DND-41 (cell line): ENCODE data around the gene CCBE1.

Source experiments
- ATAC-seq: fragments of 200-7000 bp; cut with Tn5 transposase; 3 replicates; pipeline ENCODE4 v1.9.1; 2021; ENCODE audit warnings: low read depth; ENCODE audit not compliant: insufficient read depth
- DNase-seq: peaks from one replicate; pipeline ENCODE4 v3.0.0-alpha.2; 2020
- H2AFZ ChIP-seq: 2 replicates; pipeline ENCODE4 v1.6.0; 2012; ENCODE audit warnings: low read depth, low read length
- H3K27ac ChIP-seq: 2 replicates; pipeline ENCODE4 v1.5.1; 2012; ENCODE audit warnings: low read length, inconsistent platforms
- H3K27me3 ChIP-seq: fragments of 200-600 bp; sonication (generic); 2 replicates; pipeline ENCODE4 v1.6.0; 2012; ENCODE audit warnings: low read length, mild to moderate bottlenecking, inconsistent platforms; ENCODE audit not compliant: insufficient read depth, poor library complexity
- H3K36me3 ChIP-seq: 2 replicates; pipeline ENCODE4 v1.5.1; 2012; ENCODE audit warnings: low read length, inconsistent platforms; ENCODE audit not compliant: insufficient read depth
- H3K4me1 ChIP-seq: 2 replicates; pipeline ENCODE4 v1.5.1; 2012; ENCODE audit warnings: mild to moderate bottlenecking, low read length; ENCODE audit not compliant: insufficient read depth
- H3K4me2 ChIP-seq: 2 replicates; pipeline ENCODE4 v1.6.0; 2012; ENCODE audit warnings: mild to moderate bottlenecking, moderate library complexity, low read length, inconsistent platforms; ENCODE audit not compliant: insufficient read depth
- H3K4me3 ChIP-seq, 2 experiments: fragments of 200-600 bp in 1 of 2; shearing (Covaris generic) in 1 of 2; 2 replicates each; pipeline ENCODE4 v1.5.1; 2012 to 2016; ENCODE audit warnings: inconsistent platforms in 2 of 2, low read length in 2 of 2, mild to moderate bottlenecking in 2 of 2, low read depth in 1 of 2, moderate library complexity in 1 of 2
- H3K79me2 ChIP-seq: 2 replicates; pipeline ENCODE4 v1.6.0; 2012; ENCODE audit warnings: low read length, inconsistent platforms; ENCODE audit not compliant: insufficient read depth
- H3K9ac ChIP-seq: 2 replicates; pipeline ENCODE4 v1.6.0; 2012; ENCODE audit warnings: low read depth, mild to moderate bottlenecking, inconsistent platforms, low read length, moderate library complexity
- H3K9me3 ChIP-seq: 2 replicates; pipeline ENCODE4 v1.5.1; 2012; ENCODE audit warnings: low read length, moderate library complexity, mild to moderate bottlenecking, inconsistent platforms; ENCODE audit not compliant: insufficient read depth, severe bottlenecking
- H4K20me1 ChIP-seq: 2 replicates; pipeline ENCODE4 v1.6.0; 2012; ENCODE audit warnings: low read length; ENCODE audit not compliant: insufficient read depth
- EZH2 ChIP-seq: IDR thresholded peaks from 3 replicates; pipeline ENCODE4 v1.6.1; 2012; ENCODE audit warnings: borderline replicate concordance, low read depth, mild to moderate bottlenecking, moderate library complexity, low read length, inconsistent platforms; ENCODE audit not compliant: severe bottlenecking
- TF ChIP-seq, protein P1 (sequence below): IDR thresholded peaks from 2 replicates; pipeline ENCODE4 v1.5.1; 2012; ENCODE audit warnings: borderline replicate concordance, low read length, moderate library complexity, mild to moderate bottlenecking; ENCODE audit not compliant: poor library complexity, severe bottlenecking; ENCODE audit errors: extremely low read depth

CCBE1 gene

DNA sequence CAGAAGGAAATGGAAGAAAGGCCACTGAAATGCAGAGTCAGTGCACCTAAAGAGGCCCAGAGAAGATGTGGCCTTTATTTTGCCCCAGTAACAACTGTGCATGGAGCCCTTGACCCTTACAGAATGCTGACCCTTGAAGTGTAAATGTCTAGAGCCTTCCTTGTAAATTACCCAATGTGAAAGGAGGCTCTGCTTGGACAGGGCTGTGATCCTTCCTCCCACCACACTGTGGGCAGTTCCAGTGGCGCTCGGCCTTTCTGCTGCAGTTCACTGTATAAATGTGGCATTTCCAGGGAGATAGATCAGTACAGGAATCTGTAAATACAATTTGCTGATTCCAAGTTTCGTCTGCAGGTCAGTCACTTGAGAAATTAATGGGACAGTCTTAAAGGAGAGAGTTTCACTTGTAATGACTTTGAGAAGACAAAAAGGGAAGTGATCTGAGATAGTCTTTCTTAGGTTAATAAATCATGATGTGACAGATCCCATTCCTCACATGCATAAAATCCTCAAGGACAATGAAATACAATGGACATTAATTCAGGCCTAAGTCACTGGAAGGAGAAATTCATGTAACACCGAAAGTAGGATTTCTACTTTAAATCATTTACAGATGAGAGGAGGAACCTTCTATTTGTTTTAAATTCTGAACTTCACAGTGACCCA is 204.3 kb downstream of the CCBE1 start:
- no peak overlapping the region for H2AFZ ChIP-seq
- no peaks in the 10 kb centered on the region for H3K27me3 ChIP-seq
- H4K20me1 ChIP-seq, result no peaks in the 10 kb centered on the region
- no peak overlapping the region for H3K27ac ChIP-seq
- no peak overlapping the region for H3K4me2 ChIP-seq
- no peaks in the 10 kb centered on the region for H3K4me1 ChIP-seq
- H3K36me3 ChIP-seq, result no peaks in the 10 kb centered on the region
- no peaks in the 10 kb centered on the region for H3K9me3 ChIP-seq
- no peak overlapping the region for H3K4me3 ChIP-seq
- no peak overlapping the region for H3K9ac ChIP-seq
- no peak for DNase-seq
- no peak for ATAC-seq
- TF ChIP-seq, protein P1, sequence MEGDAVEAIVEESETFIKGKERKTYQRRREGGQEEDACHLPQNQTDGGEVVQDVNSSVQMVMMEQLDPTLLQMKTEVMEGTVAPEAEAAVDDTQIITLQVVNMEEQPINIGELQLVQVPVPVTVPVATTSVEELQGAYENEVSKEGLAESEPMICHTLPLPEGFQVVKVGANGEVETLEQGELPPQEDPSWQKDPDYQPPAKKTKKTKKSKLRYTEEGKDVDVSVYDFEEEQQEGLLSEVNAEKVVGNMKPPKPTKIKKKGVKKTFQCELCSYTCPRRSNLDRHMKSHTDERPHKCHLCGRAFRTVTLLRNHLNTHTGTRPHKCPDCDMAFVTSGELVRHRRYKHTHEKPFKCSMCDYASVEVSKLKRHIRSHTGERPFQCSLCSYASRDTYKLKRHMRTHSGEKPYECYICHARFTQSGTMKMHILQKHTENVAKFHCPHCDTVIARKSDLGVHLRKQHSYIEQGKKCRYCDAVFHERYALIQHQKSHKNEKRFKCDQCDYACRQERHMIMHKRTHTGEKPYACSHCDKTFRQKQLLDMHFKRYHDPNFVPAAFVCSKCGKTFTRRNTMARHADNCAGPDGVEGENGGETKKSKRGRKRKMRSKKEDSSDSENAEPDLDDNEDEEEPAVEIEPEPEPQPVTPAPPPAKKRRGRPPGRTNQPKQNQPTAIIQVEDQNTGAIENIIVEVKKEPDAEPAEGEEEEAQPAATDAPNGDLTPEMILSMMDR, result no peak
- TF ChIP-seq EZH2, result no peak
- H3K79me2 ChIP-seq, result no peaks in the 10 kb centered on the region

DNA sequence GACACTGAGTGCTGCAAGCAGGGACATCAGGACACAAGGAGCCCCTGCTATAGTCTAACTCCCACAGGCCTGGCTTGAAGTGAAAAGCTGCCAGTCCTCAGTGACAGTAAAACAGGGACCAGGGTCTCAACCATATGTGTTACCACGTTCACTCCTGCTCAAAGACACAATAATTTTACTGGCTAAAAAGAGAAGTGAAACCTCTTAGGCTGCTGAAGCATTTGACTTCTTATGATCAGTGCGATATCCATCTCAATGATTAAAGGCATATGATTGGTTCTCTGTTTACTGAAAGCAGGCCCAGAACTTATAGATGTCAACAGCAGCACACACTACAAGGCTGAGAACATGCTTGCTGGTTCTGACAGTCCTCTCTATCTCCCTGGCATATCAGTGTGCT is 208.3 kb downstream of the CCBE1 start:
- H3K4me3 ChIP-seq, result no peak overlapping the region
- no peak overlapping the region for H2AFZ ChIP-seq
- H3K79me2 ChIP-seq, result no peaks in the 10 kb centered on the region
- no peak for ATAC-seq
- no peak for TF ChIP-seq EZH2
- TF ChIP-seq, protein P1, result no peak
- no peaks in the 10 kb centered on the region for H3K9me3 ChIP-seq
- no peaks in the 10 kb centered on the region for H4K20me1 ChIP-seq
- H3K27me3 ChIP-seq, result no peaks in the 10 kb centered on the region
- no peak overlapping the region for H3K4me2 ChIP-seq
- H3K9ac ChIP-seq, result no peak overlapping the region
- no peaks in the 10 kb centered on the region for H3K4me1 ChIP-seq
- no peak for DNase-seq
- H3K36me3 ChIP-seq, result no peaks in the 10 kb centered on the region
- no peak overlapping the region for H3K27ac ChIP-seq

DNA sequence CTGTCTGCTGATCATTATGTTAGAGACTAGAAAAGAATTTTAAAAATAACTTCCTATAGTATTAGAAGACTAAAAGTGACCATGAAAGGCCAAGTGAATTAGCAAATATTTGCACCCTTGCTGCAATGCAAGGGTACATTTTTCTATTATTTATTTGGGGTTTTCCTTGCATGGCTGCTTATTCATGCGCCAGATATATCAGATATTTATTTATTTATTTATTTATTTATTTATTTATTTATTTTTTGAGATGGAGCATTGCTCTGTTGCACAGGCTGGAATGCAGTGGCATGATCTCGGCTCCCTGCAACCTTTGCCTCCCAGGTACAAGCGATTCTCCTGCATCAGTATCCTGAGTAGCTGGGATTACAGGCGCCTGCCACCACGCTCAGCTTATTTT is 211.8 kb downstream of the CCBE1 start:
- no peaks in the 10 kb centered on the region for H3K36me3 ChIP-seq
- TF ChIP-seq, protein P1, result no peak
- TF ChIP-seq EZH2, result no peak
- no peaks in the 10 kb centered on the region for H4K20me1 ChIP-seq
- no peak overlapping the region for H3K4me3 ChIP-seq
- peaks cover 4% of the 10 kb centered on the region for H3K27me3 ChIP-seq
- no peak for ATAC-seq
- DNase-seq, result no peak
- no peaks in the 10 kb centered on the region for H3K79me2 ChIP-seq
- no peaks in the 10 kb centered on the region for H3K9me3 ChIP-seq
- H2AFZ ChIP-seq, result no peak overlapping the region
- no peak overlapping the region for H3K4me2 ChIP-seq
- no peak overlapping the region for H3K27ac ChIP-seq
- no peaks in the 10 kb centered on the region for H3K4me1 ChIP-seq
- H3K9ac ChIP-seq, result no peak overlapping the region
